ENCODE results near the gene GAS6.
A peak's percentile ranks its signal among the peaks of the same experiment; 100 is the strongest.
"Not testable (repeated sequence)": the region's sequence is repeated elsewhere in the genome, so short reads cannot be mapped to it uniquely, and the experiment has no call there.

The GAS6 gene

GRCh38 chr13:113874177-113874576 lies 10.3 kb upstream of the GAS6 start:
- no peak for ATAC-seq
- no peak for TF ChIP-seq TOX (CRISPR knock-in tag; IDR thresholded peaks at IDR 0.05; ENCODE audit: borderline replicate concordance)
- TF ChIP-seq ESRRG (CRISPR knock-in tag; IDR thresholded peaks at IDR 0.05): no peak
- TF ChIP-seq TCF4 (CRISPR knock-in tag; IDR thresholded peaks at IDR 0.05; ENCODE audit: borderline replicate concordance): no peak
- TF ChIP-seq BACH2 (CRISPR knock-in tag; IDR thresholded peaks at IDR 0.05; ENCODE audit: borderline replicate concordance): no peak
- no peak for TF ChIP-seq ZNF70 (CRISPR knock-in tag; IDR thresholded peaks at IDR 0.05)
- TF ChIP-seq, protein P1, sequence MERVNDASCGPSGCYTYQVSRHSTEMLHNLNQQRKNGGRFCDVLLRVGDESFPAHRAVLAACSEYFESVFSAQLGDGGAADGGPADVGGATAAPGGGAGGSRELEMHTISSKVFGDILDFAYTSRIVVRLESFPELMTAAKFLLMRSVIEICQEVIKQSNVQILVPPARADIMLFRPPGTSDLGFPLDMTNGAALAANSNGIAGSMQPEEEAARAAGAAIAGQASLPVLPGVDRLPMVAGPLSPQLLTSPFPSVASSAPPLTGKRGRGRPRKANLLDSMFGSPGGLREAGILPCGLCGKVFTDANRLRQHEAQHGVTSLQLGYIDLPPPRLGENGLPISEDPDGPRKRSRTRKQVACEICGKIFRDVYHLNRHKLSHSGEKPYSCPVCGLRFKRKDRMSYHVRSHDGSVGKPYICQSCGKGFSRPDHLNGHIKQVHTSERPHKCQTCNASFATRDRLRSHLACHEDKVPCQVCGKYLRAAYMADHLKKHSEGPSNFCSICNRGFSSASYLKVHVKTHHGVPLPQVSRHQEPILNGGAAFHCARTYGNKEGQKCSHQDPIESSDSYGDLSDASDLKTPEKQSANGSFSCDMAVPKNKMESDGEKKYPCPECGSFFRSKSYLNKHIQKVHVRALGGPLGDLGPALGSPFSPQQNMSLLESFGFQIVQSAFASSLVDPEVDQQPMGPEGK (CRISPR knock-in tag; IDR thresholded peaks at IDR 0.05; ENCODE audit: borderline replicate concordance): no peak
- no peak for TF ChIP-seq ARNTL (CRISPR knock-in tag; IDR thresholded peaks at IDR 0.05; ENCODE audit: borderline replicate concordance, low read depth)

- no peak for TF ChIP-seq SNAI2 (CRISPR knock-in tag; IDR thresholded peaks at IDR 0.05)
- no peak for TF ChIP-seq BACH2 (CRISPR knock-in tag; IDR thresholded peaks at IDR 0.05; ENCODE audit: borderline replicate concordance)
- no peak for ATAC-seq
Measured at GRCh38 chr13:113869263-113869662, 5.4 kb upstream of the GAS6 start.

- ATAC-seq: not testable (repeated sequence)
Measured at GRCh38 chr13:113867913-113868312, 4.0 kb upstream of the GAS6 start.

DNA sequence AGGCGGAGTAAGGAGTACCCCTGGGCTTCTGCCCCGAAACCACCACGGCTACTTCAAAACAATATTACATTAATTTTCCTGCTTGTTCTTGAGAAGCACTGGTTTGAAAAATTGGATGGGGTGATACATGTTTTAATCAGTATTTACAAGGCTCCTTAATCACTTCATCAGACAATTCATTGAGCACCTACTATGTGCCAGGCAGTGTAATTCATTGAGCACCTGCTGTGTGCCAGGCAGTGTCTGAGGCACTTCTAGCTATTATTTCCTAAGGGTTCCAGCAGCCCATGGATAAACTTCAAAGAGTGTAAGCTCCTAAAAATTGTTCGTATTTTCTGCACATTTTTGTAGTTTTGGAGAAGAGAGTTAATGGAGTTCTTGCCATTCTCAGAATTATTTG lies 1.6 kb upstream of the GAS6 start:
- ATAC-seq: no peak
- no peak for TF ChIP-seq ZFP30 (CRISPR knock-in tag; IDR thresholded peaks at IDR 0.05)
- TF ChIP-seq ARNTL (CRISPR knock-in tag; IDR thresholded peaks at IDR 0.05; ENCODE audit: borderline replicate concordance, low read depth): no peak
- no peak for TF ChIP-seq RARB (CRISPR knock-in tag; IDR thresholded peaks at IDR 0.05)
- no peak for TF ChIP-seq GLIS3 (CRISPR knock-in tag; IDR thresholded peaks at IDR 0.05)
- no peak for TF ChIP-seq ZFP3 (CRISPR knock-in tag; IDR thresholded peaks at IDR 0.05)
- TF ChIP-seq ZNF70 (CRISPR knock-in tag; IDR thresholded peaks at IDR 0.05): no peak
- TF ChIP-seq ISL1 (CRISPR knock-in tag; IDR thresholded peaks at IDR 0.05): no peak
- TF ChIP-seq SNAI2 (CRISPR knock-in tag; IDR thresholded peaks at IDR 0.05): no peak
- TF ChIP-seq POU6F1 (CRISPR knock-in tag; IDR thresholded peaks at IDR 0.05; ENCODE audit: borderline replicate concordance, low read depth): no peak
- no peak for TF ChIP-seq ESRRG (CRISPR knock-in tag; IDR thresholded peaks at IDR 0.05)
- no peak for TF ChIP-seq CSDC2 (CRISPR knock-in tag; IDR thresholded peaks at IDR 0.05)
- TF ChIP-seq, protein P2, sequence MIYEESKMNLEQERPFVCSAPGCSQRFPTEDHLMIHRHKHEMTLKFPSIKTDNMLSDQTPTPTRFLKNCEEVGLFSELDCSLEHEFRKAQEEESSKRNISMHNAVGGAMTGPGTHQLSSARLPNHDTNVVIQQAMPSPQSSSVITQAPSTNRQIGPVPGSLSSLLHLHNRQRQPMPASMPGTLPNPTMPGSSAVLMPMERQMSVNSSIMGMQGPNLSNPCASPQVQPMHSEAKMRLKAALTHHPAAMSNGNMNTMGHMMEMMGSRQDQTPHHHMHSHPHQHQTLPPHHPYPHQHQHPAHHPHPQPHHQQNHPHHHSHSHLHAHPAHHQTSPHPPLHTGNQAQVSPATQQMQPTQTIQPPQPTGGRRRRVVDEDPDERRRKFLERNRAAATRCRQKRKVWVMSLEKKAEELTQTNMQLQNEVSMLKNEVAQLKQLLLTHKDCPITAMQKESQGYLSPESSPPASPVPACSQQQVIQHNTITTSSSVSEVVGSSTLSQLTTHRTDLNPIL (CRISPR knock-in tag; IDR thresholded peaks at IDR 0.05; ENCODE audit: low read depth): no peak

- peak; percentile 7; the same call in 2 of the 3 replicates for ATAC-seq
- TF ChIP-seq ZNF565 (CRISPR knock-in tag; conservative IDR thresholded peaks at IDR 0.05; ENCODE audit: low read depth): no peak
- TF ChIP-seq TOX (CRISPR knock-in tag; IDR thresholded peaks at IDR 0.05; ENCODE audit: borderline replicate concordance): no peak
- no peak for TF ChIP-seq OSR1 (CRISPR knock-in tag; IDR thresholded peaks at IDR 0.05)
- TF ChIP-seq ESRRG (CRISPR knock-in tag; IDR thresholded peaks at IDR 0.05): no peak
- no peak for TF ChIP-seq SNAI2 (CRISPR knock-in tag; IDR thresholded peaks at IDR 0.05)
- TF ChIP-seq ZFP3 (CRISPR knock-in tag; IDR thresholded peaks at IDR 0.05): no peak
- TF ChIP-seq ARNTL (CRISPR knock-in tag; IDR thresholded peaks at IDR 0.05; ENCODE audit: borderline replicate concordance, low read depth): no peak
- no peak for TF ChIP-seq PPARA (CRISPR knock-in tag; IDR thresholded peaks at IDR 0.05; ENCODE audit: borderline replicate concordance)
- no peak for TF ChIP-seq CSDC2 (CRISPR knock-in tag; IDR thresholded peaks at IDR 0.05)
- TF ChIP-seq CSRNP3 (CRISPR knock-in tag; IDR thresholded peaks at IDR 0.05): no peak
- no peak for TF ChIP-seq TSHZ2 (CRISPR knock-in tag; IDR thresholded peaks at IDR 0.05)
- TF ChIP-seq TCF4 (CRISPR knock-in tag; IDR thresholded peaks at IDR 0.05; ENCODE audit: borderline replicate concordance): no peak
- TF ChIP-seq ZNF8 (CRISPR knock-in tag; IDR thresholded peaks at IDR 0.05): no peak
Measured at GRCh38 chr13:113864273-113864890, 506 bp upstream of the GAS6 start.

All from SK-N-SH treated with all-trans-retinoic acid at 6 μM for 48 hours (cell line).